Testis (tissue), 2 donors: ENCODE data around the gene ENTPD8.

Experiments
- CTCF ChIP-seq, 3 experiments: fragments of 450-650 bp in 2 of 3; fragments of 200-600 bp in 1 of 3; sonication (generic) in 1 of 3; IDR thresholded peaks; one replicate each; pipeline ENCODE4 v1.5.1; 2016 to 2019; ENCODE audit warnings: antibody characterized with exemption in 3 of 3, mild to moderate bottlenecking in 2 of 3, moderate library complexity in 1 of 3
- POLR2A ChIP-seq: fragments of 450-650 bp; IDR thresholded peaks from one replicate; pipeline ENCODE4 v1.6.1; 2017; ENCODE audit warnings: antibody characterized with exemption, mild to moderate bottlenecking, moderate library complexity

- TF ChIP-seq CTCF (IDR thresholded peaks at IDR 0.05) (no peak), POLR2A (no peak)
These were observed 21.3 kb upstream of the ENTPD8 start for GRCh38 chr9:137462396-137462985.
